Measurements from ENCODE around the gene SLC29A4. TPM values are rescaled to one million over a fixed set of nuclear protein-coding genes. Genes with fewer than 3 reads are reported as not detected.

The SLC29A4 gene
- total RNA-seq, 1 donor from 2014 or later = 7.3 TPM

GRCh38 chr7:5324961-5325360 is 42.2 kb downstream of the SLC29A4 start:
- Histone ChIP-seq H3K9ac (no peak overlapping the region), H3K79me2 (ENCODE audit: low read depth) (no peaks in the 10 kb centered on the region), H2AFZ (replicated peaks) (no peak overlapping the region), H3K4me2 (no peak overlapping the region), H3K27me3 (no peaks in the 10 kb centered on the region), H4K20me1 (ENCODE audit: low read depth) (no peaks in the 10 kb centered on the region), H3K4me1 (no peaks in the 10 kb centered on the region), H3K27ac (no peak overlapping the region), H3K4me3 (no peak overlapping the region), H3K36me3 (no peaks in the 10 kb centered on the region), H3F3A (ENCODE audit: low read depth) (no peaks in the 10 kb centered on the region), H3K9me3 (ENCODE audit: low read depth) (no peaks in the 10 kb centered on the region)
- Mint-ChIP-seq H3K27ac (no peak overlapping the region), H3K9me3 (peaks cover 8% of the 10 kb centered on the region), H3K4me1 (no peaks in the 10 kb centered on the region), H3K36me3 (peaks cover 28% of the 10 kb centered on the region), H3K4me3 (no peak overlapping the region), H3K27me3 (ENCODE audit: insufficient read depth, low read depth) (peaks cover 8% of the 10 kb centered on the region)
- TF ChIP-seq EZH2 (IDR thresholded peaks at IDR 0.05) = no peak
- no peak for TF ChIP-seq EZH2phosphoT487 (IDR thresholded peaks at IDR 0.05)
- no peak for TF ChIP-seq CTCF (IDR thresholded peaks at IDR 0.05)
- no peak for DNase-seq (ENCODE audit: low spot score)

GRCh38 chr7:5330288-5330687 is 47.5 kb downstream of the SLC29A4 start:
- H3K27me3 Mint-ChIP-seq (ENCODE audit: insufficient read depth, low read depth) = peaks cover 5% of the 10 kb centered on the region
- no peaks in the 10 kb centered on the region for H3K79me2 ChIP-seq (ENCODE audit: low read depth)
- peaks cover 4% of the 10 kb centered on the region for H4K20me1 ChIP-seq (ENCODE audit: low read depth)
- H3K4me1 Mint-ChIP-seq = no peaks in the 10 kb centered on the region
- H3K4me2 ChIP-seq = no peak overlapping the region
- no peak overlapping the region for H2AFZ ChIP-seq (replicated peaks)
- H3K4me1 ChIP-seq = no peaks in the 10 kb centered on the region
- no peak overlapping the region for H3K4me3 ChIP-seq
- no peaks in the 10 kb centered on the region for H3K36me3 ChIP-seq
- H3K9me3 ChIP-seq (ENCODE audit: low read depth) = no peaks in the 10 kb centered on the region
- H3K4me3 Mint-ChIP-seq = no peak overlapping the region
- no peak overlapping the region for H3K27ac Mint-ChIP-seq
- no peak overlapping the region for H3K9ac ChIP-seq
- no peak overlapping the region for H3K27ac ChIP-seq
- H3F3A ChIP-seq (ENCODE audit: low read depth) = no peaks in the 10 kb centered on the region
- TF ChIP-seq CTCF (IDR thresholded peaks at IDR 0.05) = no peak
- TF ChIP-seq EZH2 (IDR thresholded peaks at IDR 0.05) = no peak
- no peak for TF ChIP-seq EZH2phosphoT487 (IDR thresholded peaks at IDR 0.05)
- H3K9me3 Mint-ChIP-seq = no peaks in the 10 kb centered on the region
- no peak for DNase-seq (ENCODE audit: low spot score)
- no peaks in the 10 kb centered on the region for H3K27me3 ChIP-seq
- H3K36me3 Mint-ChIP-seq = peaks cover 22% of the 10 kb centered on the region

GRCh38 chr7:5332579-5332978 is 49.8 kb downstream of the SLC29A4 start:
- TF ChIP-seq CTCF (IDR thresholded peaks at IDR 0.05) (no peak), EZH2 (IDR thresholded peaks at IDR 0.05) (no peak), EZH2phosphoT487 (IDR thresholded peaks at IDR 0.05) (no peak)
- Histone ChIP-seq H3K9me3 (ENCODE audit: low read depth) (no peaks in the 10 kb centered on the region), H3K4me3 (no peak overlapping the region), H3K27me3 (no peaks in the 10 kb centered on the region), H3F3A (ENCODE audit: low read depth) (no peaks in the 10 kb centered on the region), H3K9ac (no peak overlapping the region), H3K79me2 (ENCODE audit: low read depth) (no peaks in the 10 kb centered on the region), H4K20me1 (ENCODE audit: low read depth) (peaks cover 4% of the 10 kb centered on the region), H3K4me2 (no peak overlapping the region), H3K36me3 (peaks cover 4% of the 10 kb centered on the region), H3K4me1 (no peaks in the 10 kb centered on the region), H2AFZ (replicated peaks) (no peak overlapping the region), H3K27ac (no peak overlapping the region)
- Mint-ChIP-seq H3K27ac (no peak overlapping the region), H3K36me3 (peaks cover 38% of the 10 kb centered on the region), H3K4me3 (no peak overlapping the region), H3K27me3 (ENCODE audit: insufficient read depth, low read depth) (peaks cover 8% of the 10 kb centered on the region), H3K9me3 (peaks cover 14% of the 10 kb centered on the region), H3K4me1 (no peaks in the 10 kb centered on the region)
- DNase-seq (ENCODE audit: low spot score) = no peak

All from neural progenitor cell (in vitro differentiated cells).